Suprapubic skin (tissue), 4 donors: ENCODE measurements around the gene AQR.

Source experiments
- EP300 ChIP-seq: sonication (generic); formaldehyde crosslinking; IDR thresholded peaks from one replicate; pipeline ENCODE4 v1.6.1; 2017; ENCODE audit warnings: antibody characterized with exemption
- POLR2A ChIP-seq, 2 donors: fragments of 450-650 bp; IDR thresholded peaks; one replicate each; pipeline ENCODE4 v1.6.1; 2017; ENCODE audit warnings: antibody characterized with exemption in 2 of 2, mild to moderate bottlenecking in 2 of 2, moderate library complexity in 2 of 2
- POLR2AphosphoS5 ChIP-seq, 3 donors: sonication (generic); formaldehyde crosslinking; IDR thresholded peaks; one replicate each; pipeline ENCODE4 v1.6.1; 2017; ENCODE audit warnings: antibody characterized with exemption in 3 of 3
- TF ChIP-seq, protein P1 (sequence below), 2 donors: fragments of 200-600 bp in 1 of 2; fragments of 450-650 bp in 1 of 2; sonication (generic) in 1 of 2; IDR thresholded peaks; one replicate each; pipeline ENCODE4 v1.5.1; 2016 to 2019; ENCODE audit warnings: antibody characterized with exemption in 2 of 2, mild to moderate bottlenecking in 1 of 2, moderate library complexity in 1 of 2

GRCh38 chr15:35000511-35000910 lies 31.0 kb upstream of the AQR start:
- TF ChIP-seq, protein P1, sequence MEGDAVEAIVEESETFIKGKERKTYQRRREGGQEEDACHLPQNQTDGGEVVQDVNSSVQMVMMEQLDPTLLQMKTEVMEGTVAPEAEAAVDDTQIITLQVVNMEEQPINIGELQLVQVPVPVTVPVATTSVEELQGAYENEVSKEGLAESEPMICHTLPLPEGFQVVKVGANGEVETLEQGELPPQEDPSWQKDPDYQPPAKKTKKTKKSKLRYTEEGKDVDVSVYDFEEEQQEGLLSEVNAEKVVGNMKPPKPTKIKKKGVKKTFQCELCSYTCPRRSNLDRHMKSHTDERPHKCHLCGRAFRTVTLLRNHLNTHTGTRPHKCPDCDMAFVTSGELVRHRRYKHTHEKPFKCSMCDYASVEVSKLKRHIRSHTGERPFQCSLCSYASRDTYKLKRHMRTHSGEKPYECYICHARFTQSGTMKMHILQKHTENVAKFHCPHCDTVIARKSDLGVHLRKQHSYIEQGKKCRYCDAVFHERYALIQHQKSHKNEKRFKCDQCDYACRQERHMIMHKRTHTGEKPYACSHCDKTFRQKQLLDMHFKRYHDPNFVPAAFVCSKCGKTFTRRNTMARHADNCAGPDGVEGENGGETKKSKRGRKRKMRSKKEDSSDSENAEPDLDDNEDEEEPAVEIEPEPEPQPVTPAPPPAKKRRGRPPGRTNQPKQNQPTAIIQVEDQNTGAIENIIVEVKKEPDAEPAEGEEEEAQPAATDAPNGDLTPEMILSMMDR (IDR thresholded peaks at IDR 0.05), result no peak
- TF ChIP-seq POLR2A (IDR thresholded peaks at IDR 0.05) (no peak), POLR2AphosphoS5 (IDR thresholded peaks at IDR 0.05) (peak in 1 of 3 donors; percentile 54), EP300 (no peak)
